Astrocyte of the cerebellum (primary cell): ENCODE results near the gene H3-3A.
"Not testable (repeated sequence)": the region's sequence is repeated elsewhere in the genome, so short reads cannot be mapped to it uniquely, and the experiment has no call there.

Experiments
- DNase-seq: peaks from one replicate; pipeline ENCODE4 v3.0.0-alpha.2; 2011; ENCODE audit warnings: low read depth
- H3K4me3 ChIP-seq: 2 replicates; pipeline ENCODE4 v1.5.1; 2011; ENCODE audit warnings: mild to moderate bottlenecking, low read depth, low read length, moderate library complexity
- in situ Hi-C: cut with HindIII; loops from 2 replicates; pipeline ENCODE4 v1.10.0; 2017; ENCODE audit warnings: low sequenced_read_pairs
- TF ChIP-seq, protein P1 (sequence below): IDR thresholded peaks from 2 replicates; pipeline ENCODE4 v1.5.1; 2012; ENCODE audit warnings: low read length, low read depth, moderate library complexity, mild to moderate bottlenecking; ENCODE audit errors: missing control alignments

Gene H3-3A

DNA sequence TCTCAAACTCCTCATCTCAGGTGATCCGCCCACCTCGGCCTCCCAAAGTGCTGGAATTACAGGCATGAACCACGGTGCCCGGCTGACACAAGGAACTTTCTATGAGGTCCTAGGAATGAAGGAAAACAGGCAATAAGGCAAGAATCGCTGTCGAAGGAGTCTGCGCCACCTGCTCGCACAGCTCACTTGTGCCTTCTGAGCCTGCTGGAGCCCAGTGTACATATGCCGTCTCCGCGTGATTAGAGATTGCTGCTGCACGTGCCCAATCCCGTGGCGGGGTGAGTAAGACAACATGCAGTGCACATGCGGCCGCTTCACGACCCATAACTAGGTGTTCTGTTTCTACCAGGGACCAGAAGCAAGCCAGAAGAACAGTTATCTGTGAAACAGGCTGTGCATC, 24.3 kb downstream of the H3-3A start:
- TF ChIP-seq, protein P1, sequence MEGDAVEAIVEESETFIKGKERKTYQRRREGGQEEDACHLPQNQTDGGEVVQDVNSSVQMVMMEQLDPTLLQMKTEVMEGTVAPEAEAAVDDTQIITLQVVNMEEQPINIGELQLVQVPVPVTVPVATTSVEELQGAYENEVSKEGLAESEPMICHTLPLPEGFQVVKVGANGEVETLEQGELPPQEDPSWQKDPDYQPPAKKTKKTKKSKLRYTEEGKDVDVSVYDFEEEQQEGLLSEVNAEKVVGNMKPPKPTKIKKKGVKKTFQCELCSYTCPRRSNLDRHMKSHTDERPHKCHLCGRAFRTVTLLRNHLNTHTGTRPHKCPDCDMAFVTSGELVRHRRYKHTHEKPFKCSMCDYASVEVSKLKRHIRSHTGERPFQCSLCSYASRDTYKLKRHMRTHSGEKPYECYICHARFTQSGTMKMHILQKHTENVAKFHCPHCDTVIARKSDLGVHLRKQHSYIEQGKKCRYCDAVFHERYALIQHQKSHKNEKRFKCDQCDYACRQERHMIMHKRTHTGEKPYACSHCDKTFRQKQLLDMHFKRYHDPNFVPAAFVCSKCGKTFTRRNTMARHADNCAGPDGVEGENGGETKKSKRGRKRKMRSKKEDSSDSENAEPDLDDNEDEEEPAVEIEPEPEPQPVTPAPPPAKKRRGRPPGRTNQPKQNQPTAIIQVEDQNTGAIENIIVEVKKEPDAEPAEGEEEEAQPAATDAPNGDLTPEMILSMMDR, result no peak
- no peak for DNase-seq
- no peak overlapping the region for H3K4me3 ChIP-seq
- in situ Hi-C loops, result no loop called here

DNA sequence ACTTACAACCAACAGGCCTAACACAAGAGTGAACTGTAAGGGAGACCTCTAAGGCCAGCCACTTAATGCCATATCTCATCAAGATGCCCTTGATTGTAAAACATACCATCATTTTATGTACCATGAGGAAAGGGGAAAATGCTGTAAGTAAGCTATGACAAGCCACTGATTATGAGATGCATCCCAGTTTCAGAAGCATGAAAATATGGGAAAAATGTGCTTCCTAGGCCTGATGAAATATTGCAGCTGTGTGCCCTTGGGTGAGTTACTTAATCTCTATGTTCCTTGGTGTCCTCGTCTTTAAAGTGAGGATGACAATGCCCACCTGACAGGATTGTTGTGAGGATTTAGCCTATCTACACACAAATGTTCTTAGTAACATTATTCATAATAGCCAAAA, 28.9 kb downstream of the H3-3A start:
- H3K4me3 ChIP-seq, result no peak overlapping the region
- DNase-seq, result no peak
- TF ChIP-seq, protein P1, result no peak
- in situ Hi-C loops, result no loop called here

DNA sequence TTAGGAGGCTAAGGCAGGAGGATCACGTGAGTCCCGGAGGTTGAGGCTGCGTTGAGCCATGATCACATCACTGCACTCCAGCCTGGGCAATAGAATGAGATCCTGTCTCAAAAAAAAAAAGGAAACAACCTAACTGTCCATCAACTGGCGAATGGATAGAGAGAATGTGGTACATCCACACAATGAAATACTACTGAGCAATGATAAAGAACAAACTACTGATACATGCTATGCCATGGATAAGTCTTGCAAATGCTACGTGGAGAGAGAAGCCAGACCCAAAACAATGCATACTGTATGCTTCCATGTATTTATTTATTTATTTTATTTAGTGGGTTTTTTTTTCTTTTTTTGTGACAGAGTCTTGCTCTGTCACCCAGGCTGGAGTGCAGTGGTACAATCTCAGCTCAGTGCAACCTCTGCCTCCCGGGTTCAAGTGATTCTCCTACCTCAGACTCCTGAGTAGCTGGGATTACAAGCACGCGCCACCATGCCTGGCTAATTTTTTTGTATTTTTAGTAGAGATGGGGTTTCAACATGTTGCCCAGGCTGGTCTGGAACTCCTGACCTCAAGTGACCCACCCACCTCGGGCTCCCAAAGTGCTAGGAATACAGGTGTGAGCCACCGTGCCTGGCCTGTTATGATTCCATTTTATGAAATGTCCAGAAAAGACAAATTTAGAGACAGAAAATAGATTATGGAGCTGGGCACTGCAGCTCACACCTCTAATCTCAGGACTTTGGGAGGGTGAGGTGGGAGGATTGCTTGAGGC, 29.7 kb downstream of the H3-3A start:
- H3K4me3 ChIP-seq, DNase-seq, in situ Hi-C loops: not testable (repeated sequence)

DNA sequence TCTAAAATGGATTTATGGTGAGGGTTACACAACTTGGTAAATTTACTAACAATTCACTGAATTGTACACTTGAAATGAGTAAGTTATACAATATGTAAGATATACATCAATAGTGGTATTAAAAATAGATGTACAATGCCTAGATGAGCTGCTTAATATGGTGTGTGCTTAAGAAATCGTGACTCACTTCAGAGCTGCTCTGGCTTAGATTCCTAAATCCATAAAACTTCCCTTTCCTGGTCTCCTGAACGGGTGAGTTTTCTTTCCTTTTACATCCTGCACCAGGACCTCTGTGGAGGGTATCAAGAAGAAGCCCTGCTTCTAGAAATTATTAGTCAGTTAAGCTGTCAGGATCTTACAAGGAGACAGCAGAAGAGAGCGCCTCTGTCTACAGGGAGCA, 30.4 kb downstream of the H3-3A start:
- H3K4me3 ChIP-seq, result no peak overlapping the region
- in situ Hi-C loops, result no loop called here
- TF ChIP-seq, protein P1, result no peak
- no peak for DNase-seq

DNA sequence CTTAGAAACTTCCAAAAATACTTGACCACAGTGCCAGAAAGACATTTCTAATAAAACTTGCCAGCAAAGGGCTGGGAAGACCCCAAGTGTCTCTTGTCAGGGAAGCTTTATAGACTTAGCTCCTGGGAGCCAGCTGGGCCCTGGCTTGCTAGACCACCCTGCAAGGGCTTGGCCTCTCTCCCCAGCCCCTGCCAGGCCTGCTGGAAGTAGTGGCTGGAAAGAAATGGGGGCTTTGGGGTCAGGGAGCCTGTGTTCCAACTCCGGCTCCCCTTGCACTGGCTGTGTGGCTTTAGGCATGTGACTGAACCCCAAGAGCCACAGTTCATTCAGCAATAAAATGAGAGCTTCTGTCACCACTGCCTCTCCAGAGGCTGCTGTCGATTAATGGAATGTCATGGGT, 31.1 kb downstream of the H3-3A start:
- H3K4me3 ChIP-seq, result no peak overlapping the region
- TF ChIP-seq, protein P1, result no peak
- no peak for DNase-seq
- in situ Hi-C loops, result no loop called here

DNA sequence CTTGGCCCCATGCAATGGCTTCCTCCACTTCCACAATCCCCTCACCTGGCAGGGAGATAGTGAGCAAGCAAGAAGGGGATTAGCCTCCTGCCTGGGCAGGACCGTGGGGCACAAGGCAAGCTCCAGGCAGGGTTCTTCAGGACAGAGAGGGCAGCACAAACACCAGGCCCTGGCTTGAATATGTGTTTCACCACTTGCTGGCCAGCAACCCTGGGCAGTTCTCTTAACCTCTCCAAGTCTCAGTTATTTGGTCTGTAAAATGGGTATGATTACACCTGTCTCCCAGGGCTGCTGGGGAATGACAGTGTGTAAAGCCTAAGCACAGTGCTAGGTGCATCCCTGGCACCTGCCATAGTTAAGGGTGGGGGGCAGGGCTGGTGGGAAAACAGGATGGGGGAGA, 31.9 kb downstream of the H3-3A start:
- TF ChIP-seq, protein P1, result no peak
- no peak for DNase-seq
- in situ Hi-C loops, result no loop called here
- H3K4me3 ChIP-seq, result no peak overlapping the region

DNA sequence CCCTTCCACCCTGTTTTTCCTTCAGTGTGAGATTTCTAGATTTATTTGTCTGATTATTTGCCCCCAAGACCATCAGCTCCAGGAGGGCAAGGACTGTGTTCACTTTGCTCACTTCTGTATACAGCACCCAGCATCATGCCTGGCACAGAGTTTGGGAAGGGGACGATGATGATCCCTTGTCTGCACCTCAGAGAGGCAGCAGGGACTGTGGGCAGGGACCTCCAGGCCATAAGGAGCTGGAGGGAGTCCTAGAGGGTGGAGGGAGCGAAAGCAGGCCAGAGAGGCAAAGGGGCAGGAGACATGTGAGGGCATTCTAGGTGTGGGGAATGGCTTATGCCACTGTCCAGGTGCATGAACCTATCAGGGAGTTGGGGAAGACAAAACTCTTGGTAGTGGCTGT, 32.8 kb downstream of the H3-3A start:
- DNase-seq, result no peak
- in situ Hi-C loops, result no loop called here
- TF ChIP-seq, protein P1, result no peak
- no peak overlapping the region for H3K4me3 ChIP-seq
